Urothelium cell line (cell line): ENCODE measurements around the gene UBE2E1.
"Not testable (repeated sequence)": the region's sequence is repeated elsewhere in the genome, so short reads cannot be mapped to it uniquely, and the experiment has no call there.

ENCODE experiments used
- DNase-seq: peaks from one replicate; pipeline ENCODE4 v3.0.0; 2011; ENCODE audit warnings: low spot score, mixed read lengths
- FAIRE-seq: peaks from 2 replicates; lab custom pipeline; 2011; peaks lifted over from hg19 to GRCh38; lab: Jason Lieb, UNC

UBE2E1 gene

DNA sequence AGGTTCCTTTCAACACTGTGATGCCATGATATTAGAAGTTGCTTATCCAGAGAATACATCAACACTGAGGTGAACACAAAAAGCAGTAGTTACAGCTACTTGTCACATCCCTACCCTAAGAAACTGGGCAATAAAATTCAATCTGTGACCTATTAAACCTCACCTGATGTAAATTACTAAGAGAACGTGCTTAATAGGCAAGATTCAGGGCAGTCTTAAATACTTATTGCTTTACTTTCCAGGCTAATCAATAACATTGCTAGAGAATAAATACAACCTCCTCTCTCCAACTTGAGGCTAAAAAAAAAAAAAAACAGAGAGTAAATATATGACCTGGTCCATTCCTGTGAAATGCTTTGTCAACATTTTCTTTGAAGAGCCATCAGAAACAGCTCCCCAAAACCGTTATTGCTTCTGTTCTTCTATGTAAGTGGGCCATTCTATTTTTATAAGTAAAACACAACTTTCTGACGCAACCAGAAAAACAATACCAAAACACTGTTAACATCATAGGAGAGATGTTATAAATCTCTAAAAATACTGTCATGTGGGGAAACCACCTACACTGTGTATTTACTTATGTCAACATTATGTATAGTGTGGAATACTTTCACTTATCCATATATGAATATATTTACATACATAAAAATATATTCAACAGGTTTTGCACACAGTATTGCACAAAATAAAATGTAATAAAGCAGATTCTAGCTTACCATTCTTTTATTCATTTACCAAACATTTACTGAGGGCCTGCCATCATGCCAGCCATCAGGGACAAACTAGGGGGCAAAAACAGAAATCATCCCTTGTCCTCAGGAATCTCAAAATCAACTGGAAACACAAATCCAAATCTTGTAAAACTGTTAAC lies 108.4 kb downstream of the UBE2E1 start:
- DNase-seq (no peak), FAIRE-seq (no peak)

GRCh38 chr3:23915537-23916108 lies 109.9 kb downstream of the UBE2E1 start:
- no peak for FAIRE-seq
- no peak for DNase-seq

DNA sequence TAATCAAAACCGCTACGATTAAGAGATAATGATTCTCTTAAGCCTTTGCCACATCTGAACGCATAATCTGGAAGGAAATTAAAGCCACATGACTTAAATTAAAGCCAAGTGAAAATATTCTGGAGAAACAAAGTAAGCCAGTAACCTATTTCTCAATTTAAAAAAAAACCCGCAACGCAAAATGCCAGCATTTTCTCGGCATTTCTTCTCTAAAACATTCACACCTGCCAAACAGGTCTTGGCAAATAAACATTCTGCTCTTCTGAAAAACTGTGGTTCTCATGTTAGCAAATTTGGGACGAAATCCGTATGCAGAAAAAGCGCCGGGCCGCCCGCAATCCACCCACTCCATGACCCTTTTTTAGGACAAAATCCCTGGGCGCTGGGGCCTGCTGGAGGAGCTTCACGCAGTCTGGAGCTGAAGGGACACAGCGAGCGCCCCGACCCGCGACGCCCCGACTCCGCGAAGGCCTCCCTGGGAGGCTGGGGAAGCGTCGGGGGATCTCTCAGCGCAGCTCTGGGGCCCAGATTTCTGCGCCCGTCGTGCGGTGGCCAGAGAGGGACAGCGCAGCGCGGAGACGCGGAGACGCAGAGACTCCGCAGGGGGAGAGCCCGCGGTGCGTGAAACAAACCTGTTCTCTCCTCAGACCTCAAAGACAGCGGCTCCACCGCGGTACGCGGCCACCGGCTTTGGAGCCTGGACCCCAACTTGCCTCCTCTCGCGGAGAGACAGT lies 110.6 kb downstream of the UBE2E1 start:
- FAIRE-seq: no peak
- DNase-seq: no peak

DNA sequence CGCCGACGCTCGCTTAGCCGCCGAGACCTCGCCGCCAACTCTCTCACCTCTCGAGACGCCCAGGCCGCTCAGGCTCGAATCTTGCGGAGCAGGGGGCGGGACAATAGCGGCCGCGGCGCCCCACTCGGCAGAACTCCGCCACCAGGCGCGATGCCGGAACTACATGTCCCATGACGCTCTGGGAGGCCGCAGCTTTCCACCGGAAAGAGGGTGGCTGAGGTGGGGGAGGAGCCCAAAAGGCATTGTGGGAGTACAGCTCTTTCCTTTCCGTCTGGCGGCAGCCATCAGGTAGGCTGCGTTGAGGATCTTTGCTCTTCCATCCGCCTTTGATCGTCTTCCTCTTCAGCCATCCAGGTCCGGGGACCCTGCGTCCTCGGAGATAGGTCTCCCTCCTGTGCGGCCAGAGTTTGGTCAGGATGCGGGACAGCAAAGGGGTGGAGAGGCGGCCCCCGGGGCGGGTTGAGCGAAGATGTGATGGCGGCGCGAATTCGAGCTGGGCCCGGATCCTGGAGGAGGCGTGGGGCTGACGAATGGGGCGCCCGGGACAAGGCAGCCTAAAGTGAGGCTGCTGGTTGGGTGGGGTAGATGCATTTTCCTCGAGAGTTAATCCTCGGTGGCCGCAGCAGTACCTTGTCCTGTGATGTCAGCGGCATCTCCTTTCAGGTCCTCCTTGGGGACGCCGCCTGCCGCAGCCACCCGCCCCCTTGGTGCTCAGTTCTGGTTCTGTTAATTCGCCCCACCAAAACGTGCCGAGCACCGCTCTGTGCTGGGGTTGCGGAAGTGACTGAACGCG lies 111.3 kb downstream of the UBE2E1 start, which contains the start of the genes NKIRAS1 and RPL15:
TSS of gene NKIRAS1 (minus strand) at position 105 of the 793 bp plus-strand sequence. CDS start 6,086 bp downstream, outside the sequence.
TSS of gene RPL15 (plus strand) at position 247 of the 793 bp plus-strand sequence. CDS start 728 bp downstream, outside the sequence.
- FAIRE-seq (peak; percentile 66), DNase-seq (peak; percentile 97)

GRCh38 chr3:23917679-23918303 lies 112.0 kb downstream of the UBE2E1 start:
- FAIRE-seq: not testable (repeated sequence)
- peak; percentile 62 for DNase-seq

- FAIRE-seq, DNase-seq: not testable (repeated sequence)
These were observed 112.6 kb downstream of the UBE2E1 start for GRCh38 chr3:23918331-23918730.

GRCh38 chr3:23919628-23920027 lies 113.9 kb downstream of the UBE2E1 start:
- FAIRE-seq: no peak

GRCh38 chr3:23920151-23920655 lies 114.4 kb downstream of the UBE2E1 start:
- no peak for FAIRE-seq

More at GRCh38 chr3:23919628-23920027, 113.9 kb downstream of the UBE2E1 start:
- DNase-seq: no peak

GRCh38 chr3:23921052-23921511 lies 115.3 kb downstream of the UBE2E1 start:
- FAIRE-seq (no peak), DNase-seq (no peak)

More at GRCh38 chr3:23920151-23920655, 114.4 kb downstream of the UBE2E1 start:
- no peak for DNase-seq

GRCh38 chr3:23923786-23924185 lies 118.0 kb downstream of the UBE2E1 start:
- DNase-seq (no peak), FAIRE-seq (no peak)

DNA sequence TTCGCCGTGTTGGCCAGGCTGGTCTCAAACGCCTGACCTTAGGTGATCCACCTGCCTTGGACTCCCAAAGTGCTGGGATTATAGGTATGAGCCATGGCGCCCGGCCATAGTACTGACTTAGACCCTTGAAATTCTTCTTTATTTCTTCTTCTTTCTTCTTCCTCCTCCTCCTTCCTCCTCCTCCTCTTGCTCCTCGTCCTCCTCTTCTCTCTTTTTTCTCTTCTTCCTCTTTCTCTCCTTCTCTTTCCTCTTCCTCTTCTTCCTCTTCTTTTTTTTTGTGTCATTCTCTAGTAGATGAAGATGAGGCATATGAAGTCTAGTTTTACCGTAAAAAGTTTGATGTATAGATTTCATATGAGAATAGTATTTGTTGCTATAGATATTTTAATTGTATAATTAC lies 120.5 kb downstream of the UBE2E1 start:
- FAIRE-seq (no peak), DNase-seq (no peak)

DNA sequence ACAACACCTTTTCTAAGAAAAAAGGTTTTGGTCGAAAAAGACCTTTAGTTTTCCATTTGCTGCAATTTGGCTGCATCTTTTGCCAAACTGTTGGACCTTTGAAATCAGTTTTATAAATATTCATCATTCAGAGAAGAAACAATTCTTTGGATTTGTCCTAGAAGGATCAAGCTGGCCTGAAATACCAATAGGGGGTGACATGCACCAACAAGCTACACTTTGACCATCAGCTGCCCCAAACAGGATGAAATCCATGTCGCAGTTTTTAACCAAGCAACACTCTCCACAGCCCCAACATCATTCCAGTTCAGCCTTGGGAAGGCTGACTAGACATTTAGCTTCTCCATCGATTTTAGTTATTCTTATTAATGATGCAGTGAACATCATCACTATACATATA lies 121.0 kb downstream of the UBE2E1 start:
- no peak for FAIRE-seq
- no peak for DNase-seq

DNA sequence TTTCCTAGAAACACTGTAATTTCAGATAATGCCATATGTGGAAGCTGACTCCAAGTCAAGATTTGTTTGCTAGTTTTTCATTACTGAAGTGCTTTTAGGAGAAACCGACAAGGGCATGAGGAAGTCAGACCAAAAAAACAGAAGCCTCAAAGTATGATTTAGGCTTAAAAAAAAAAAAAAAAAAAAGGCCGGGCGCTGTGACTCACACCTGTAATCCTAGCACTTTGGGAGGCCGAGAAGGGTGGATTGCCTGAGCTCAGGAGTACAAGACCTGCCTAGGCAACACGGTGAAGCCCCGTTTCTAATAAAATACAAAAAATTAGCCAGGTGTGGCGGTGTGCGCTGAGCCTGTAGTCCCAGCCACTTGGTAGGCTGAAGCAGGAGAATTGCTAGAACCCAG lies 122.8 kb downstream of the UBE2E1 start:
- FAIRE-seq: no peak
- DNase-seq: peak; percentile 18

GRCh38 chr3:23931597-23931996 lies 125.8 kb downstream of the UBE2E1 start:
- FAIRE-seq: no peak
- DNase-seq: no peak

- DNase-seq: no peak
These were observed 126.8 kb downstream of the UBE2E1 start for GRCh38 chr3:23932571-23932970.

DNA sequence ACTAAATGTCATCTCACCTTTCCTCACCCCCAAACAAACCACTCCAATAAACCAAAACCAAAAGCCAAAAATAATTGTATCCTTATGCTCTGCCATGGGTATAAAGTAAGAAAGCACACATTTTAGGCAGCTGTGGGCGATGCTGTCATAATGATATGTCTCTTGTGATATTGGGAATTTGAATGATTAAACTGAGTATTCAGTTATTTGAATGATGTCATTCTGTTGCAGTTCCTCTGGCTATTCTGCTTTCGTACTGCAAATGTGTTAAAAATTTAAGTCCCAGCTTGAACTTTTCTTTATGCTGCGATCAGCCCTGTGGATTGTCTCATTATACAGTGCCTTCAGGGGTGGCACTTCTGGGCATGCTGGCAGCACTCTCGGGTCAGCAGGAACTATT lies 128.5 kb downstream of the UBE2E1 start:
- DNase-seq (no peak), FAIRE-seq (no peak)

More at GRCh38 chr3:23932571-23932970, 126.8 kb downstream of the UBE2E1 start:
- no peak for FAIRE-seq

DNA sequence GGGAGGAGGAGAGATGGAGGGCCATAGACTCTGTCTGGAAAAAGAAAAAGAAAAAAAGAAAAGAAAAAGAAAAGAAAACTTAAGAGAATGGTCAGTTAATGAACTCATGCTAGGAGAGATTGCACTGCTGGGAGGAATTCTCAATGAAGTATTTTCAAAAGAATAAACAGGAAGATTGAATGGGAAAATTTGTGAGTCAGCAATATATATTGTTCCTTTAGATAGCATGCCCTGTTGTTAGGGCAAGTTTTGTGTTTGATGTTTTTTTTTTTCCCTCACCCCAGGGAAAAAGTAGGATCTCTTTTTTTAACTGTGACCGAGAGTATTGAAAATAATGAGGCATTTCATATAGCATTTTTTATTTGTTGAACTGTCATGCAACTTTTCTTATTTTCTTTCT lies 131.5 kb downstream of the UBE2E1 start:
- DNase-seq (no peak), FAIRE-seq (no peak)

DNA sequence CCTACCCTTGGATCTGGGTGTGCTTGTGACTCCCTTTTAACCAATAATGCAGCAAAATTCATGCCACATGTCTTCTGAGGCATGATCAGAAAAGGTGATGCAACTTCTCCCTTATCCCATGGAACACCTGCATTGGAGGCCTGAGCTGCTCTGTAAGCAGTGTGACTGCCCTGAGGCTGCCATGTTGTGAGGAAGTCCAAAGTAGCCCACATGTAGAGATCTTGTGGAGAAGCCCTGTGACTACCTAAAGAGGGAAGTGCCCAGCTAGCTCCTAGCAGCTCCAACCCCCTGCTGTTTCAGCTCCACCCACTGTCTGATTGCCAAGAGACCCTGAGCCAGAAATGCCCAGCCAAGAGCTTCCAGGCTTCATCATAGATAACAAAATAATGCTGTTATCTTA lies 132.9 kb downstream of the UBE2E1 start:
- FAIRE-seq: no peak
- no peak for DNase-seq

- DNase-seq: no peak
- FAIRE-seq: no peak
These were observed 135.0 kb downstream of the UBE2E1 start for GRCh38 chr3:23940775-23941174.
